Activated CD8-positive, alpha-beta memory T cell treated with anti-CD3 and anti-CD28 coated beads, Interleukin-2, amount 10 ng/mL, durations not matched to agents 7 days and 5 days (primary cell): ENCODE data around the gene CNOT9. TPM values are rescaled to one million over a fixed set of nuclear protein-coding genes. Genes with fewer than 3 reads are reported as not detected.
A peak's percentile ranks its signal among the peaks of the same experiment; 100 is the strongest.

Experiments
- ATAC-seq: fragments of 150-1000 bp; cut with Tn5 transposase; one replicate; pipeline ENCODE4 v1.10.0; 2021; ENCODE audit warnings: moderate library complexity
- CTCF ChIA-PET: fragments of 350-600 bp; sonication (Branson Sonifier 250); formaldehyde crosslinking; loops from one replicate; lab custom pipeline; 2021; ENCODE audit warnings: antibody characterized with exemption; lab: Charles Lee
- DNase-seq: peaks from one replicate; pipeline ENCODE4 v3.0.0-alpha.2; 2020
- H3K27ac Mint-ChIP-seq: one replicate; pipeline ENCODE4 v1.8.0; 2021; ENCODE audit warnings: mild to moderate bottlenecking, mixed read lengths
- H3K27me3 Mint-ChIP-seq: one replicate; pipeline ENCODE4 v1.8.0; 2021; ENCODE audit warnings: mixed read lengths
- H3K36me3 Mint-ChIP-seq: one replicate; pipeline ENCODE4 v1.8.0; 2021; ENCODE audit warnings: mild to moderate bottlenecking, mixed read lengths
- H3K4me1 Mint-ChIP-seq: one replicate; pipeline ENCODE4 v1.8.0; 2021; ENCODE audit warnings: mixed read lengths
- H3K4me3 Mint-ChIP-seq: one replicate; pipeline ENCODE4 v1.8.0; 2021; ENCODE audit warnings: mild to moderate bottlenecking, moderate library complexity, mixed read lengths
- H3K9me3 Mint-ChIP-seq: one replicate; pipeline ENCODE4 v1.8.0; 2022; ENCODE audit warnings: low read depth, mixed read lengths
- total RNA-seq, 2 experiments: library from RNA; stranded (reverse); gene quantifications; one replicate each; pipeline ENCODE4 v1.2.3, GENCODE V29; 2021

The CNOT9 gene
- total RNA-seq, 2 experiments from 2014 or later = 82.5 to 111 TPM

DNA sequence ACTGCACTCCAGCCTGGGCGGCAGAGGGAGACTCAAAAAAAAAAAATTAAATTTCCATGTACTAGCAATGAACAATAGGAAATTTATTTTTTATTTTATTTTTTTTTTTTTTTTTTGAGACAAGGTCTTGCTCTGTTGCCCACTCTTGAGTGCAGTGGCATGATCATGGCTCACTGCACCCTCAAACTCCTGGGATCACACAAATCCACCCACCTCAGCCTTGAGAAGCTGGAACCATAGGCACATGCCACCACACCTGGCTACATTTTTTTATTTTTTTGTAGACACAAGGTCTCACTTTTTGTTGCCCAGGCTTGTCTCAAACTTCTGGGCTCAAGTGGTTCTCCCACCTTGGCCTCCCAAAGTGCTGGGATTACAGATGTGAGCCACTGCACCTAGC, 16.9 kb downstream of the CNOT9 start:
- Mint-ChIP-seq H3K36me3 (peaks cover 61% of the 10 kb centered on the region), H3K9me3 (no peaks in the 10 kb centered on the region), H3K4me1 (peaks cover 22% of the 10 kb centered on the region), H3K4me3 (no peak overlapping the region), H3K27ac (no peak overlapping the region), H3K27me3 (no peaks in the 10 kb centered on the region)
- DNase-seq (no peak), ATAC-seq (no peak)
- CTCF ChIA-PET = no interaction called here

DNA sequence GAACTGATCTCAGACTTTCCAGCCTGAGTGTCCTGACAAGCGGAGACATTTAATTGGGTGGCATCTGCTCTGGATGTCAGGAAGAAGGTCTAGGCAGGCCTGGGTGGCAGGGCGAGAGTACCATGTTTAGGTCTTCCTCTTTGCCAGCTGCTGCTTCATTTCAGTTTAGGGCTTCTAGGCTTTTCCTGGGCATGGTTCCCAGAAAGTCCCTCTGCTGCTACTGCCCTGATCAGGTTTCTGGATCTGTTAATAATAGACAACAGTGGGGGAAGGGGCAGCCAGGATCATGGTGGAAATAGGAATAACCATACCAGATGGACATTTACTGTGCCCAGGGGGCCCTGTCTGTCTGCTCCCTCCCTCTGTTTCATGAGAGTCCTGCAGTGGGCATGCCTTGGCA, 36.8 kb downstream of the CNOT9 start:
- no peak for DNase-seq
- ATAC-seq = no peak
- Mint-ChIP-seq H3K9me3 (no peaks in the 10 kb centered on the region), H3K4me3 (no peak overlapping the region), H3K36me3 (no peaks in the 10 kb centered on the region), H3K27ac (no peak overlapping the region), H3K4me1 (no peaks in the 10 kb centered on the region), H3K27me3 (peaks cover 23% of the 10 kb centered on the region)
- CTCF ChIA-PET = no interaction called here

DNA sequence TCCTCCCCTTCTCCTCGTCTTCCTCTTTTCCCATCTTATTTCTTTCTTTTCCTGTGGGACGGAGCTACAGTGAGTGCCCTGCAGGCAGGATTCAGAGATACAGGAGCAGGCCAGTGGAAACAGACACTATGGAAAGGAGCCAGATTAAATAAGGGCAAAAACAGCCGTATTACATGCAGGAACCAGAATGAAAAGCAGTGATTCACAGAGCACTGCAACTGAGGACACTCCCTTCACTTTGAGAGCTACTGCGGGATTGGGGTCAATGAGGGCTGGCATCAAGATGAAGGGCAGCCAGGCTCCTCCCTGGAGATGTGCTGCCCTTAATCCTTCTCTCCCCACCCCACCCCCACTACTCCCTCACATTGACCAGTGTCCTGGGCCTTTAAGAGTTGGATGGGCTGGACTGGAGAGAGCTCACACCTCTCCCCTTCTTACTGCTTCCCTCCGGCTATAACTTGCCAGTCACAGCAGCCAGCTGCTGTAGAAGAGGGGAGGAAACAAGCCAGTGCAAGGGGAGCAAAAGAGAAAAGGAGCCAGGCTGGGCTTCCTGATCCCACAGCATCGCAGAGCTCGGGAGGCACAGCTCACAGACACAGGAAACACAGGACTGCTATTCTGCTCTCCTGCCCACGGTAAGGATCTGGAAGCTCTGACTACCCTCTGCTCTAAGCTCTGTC, 38.9 kb downstream of the CNOT9 start, which contains the start of gene PLCD4:
PLCD4 (plus strand) TSS at position 464 of the 680 bp plus-strand sequence. CDS start 7,841 bp downstream, outside the sequence.
- no peak within 1 kb of the TSS for H3K27ac Mint-ChIP-seq
- no peaks in the 10 kb centered on the region for H3K36me3 Mint-ChIP-seq
- ATAC-seq = no peak
- H3K9me3 Mint-ChIP-seq = no peaks in the 10 kb centered on the region
- no peaks in the 10 kb centered on the region for H3K4me1 Mint-ChIP-seq
- H3K27me3 Mint-ChIP-seq = peaks cover 32% of the 10 kb centered on the region
- CTCF ChIA-PET = interaction anchor here (1.4 to 1.6 kb wide), 2 partner anchors 37 to 41 kb away, joined by 3 to 4 read pairs; no protein-coding TSS in a partner anchor
- H3K4me3 Mint-ChIP-seq = no peak within 1 kb of the TSS
- no peak for DNase-seq

DNA sequence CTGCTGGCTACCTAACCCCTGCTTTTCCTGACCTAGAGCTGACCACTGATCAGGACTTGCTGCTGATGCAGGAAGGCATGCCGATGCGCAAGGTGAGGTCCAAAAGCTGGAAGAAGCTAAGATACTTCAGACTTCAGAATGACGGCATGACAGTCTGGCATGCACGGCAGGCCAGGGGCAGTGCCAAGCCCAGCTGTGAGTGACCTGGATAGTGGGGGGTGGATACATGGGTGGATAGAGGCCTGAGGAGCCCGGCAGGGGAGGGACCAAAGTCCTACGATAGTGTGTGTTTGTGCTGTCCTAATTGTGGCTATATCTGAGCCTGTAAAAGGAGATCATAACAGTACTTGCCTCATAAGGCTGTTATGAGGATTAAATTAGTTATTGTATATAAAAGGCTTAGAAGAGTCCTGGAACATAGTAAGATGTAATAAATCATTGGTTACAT, 47.3 kb downstream of the CNOT9 start:
- Mint-ChIP-seq H3K27me3 (peaks cover 11% of the 10 kb centered on the region), H3K4me3 (no peak overlapping the region), H3K36me3 (no peaks in the 10 kb centered on the region), H3K27ac (no peak overlapping the region), H3K9me3 (no peaks in the 10 kb centered on the region), H3K4me1 (no peaks in the 10 kb centered on the region)
- ATAC-seq (no peak), DNase-seq (no peak)
- CTCF ChIA-PET = interaction anchor here (1.3 kb wide), 1 partner anchor 231 kb away, joined by 5 read pairs; no protein-coding TSS in a partner anchor

DNA sequence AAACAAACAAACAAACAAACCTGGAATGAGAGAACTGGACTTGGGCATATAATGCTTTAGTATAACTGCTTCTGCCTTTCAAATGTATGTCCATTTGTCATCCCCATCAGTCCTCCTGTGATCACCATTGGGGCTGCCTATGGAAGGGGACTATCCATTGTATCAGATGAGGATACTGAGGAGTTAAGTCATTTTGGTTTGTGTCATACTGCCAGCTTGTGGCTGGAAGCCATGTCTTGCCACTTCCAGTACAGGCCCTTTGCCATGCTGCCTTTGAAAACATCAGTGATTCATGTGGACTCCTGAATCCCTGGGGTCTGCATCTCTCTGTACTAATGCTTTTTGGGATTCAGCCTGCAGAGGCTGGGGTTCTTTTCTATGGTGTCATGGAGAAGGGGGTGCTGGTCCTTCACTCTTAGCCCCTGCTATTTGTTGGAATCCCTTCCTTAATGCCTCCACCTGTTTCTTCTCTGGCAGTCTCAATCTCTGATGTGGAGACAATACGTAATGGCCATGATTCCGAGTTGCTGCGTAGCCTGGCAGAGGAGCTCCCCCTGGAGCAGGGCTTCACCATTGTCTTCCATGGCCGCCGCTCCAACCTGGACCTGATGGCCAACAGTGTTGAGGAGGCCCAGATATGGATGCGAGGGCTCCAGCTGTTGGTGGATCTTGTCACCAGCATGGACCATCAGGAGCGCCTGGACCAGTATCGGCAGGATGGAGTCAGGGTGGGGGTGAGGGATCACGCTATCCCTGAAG, 49.6 kb downstream of the CNOT9 start:
- H3K27ac Mint-ChIP-seq = no peak overlapping the region
- ATAC-seq (no peak), DNase-seq (no peak)
- H3K4me3 Mint-ChIP-seq = no peak overlapping the region
- H3K27me3 Mint-ChIP-seq = no peaks in the 10 kb centered on the region
- H3K36me3 Mint-ChIP-seq = no peaks in the 10 kb centered on the region
- H3K4me1 Mint-ChIP-seq = no peaks in the 10 kb centered on the region
- CTCF ChIA-PET = interaction anchor here (1.1 kb wide), 1 partner anchor 316 kb away, joined by 3 read pairs; no protein-coding TSS in a partner anchor
- H3K9me3 Mint-ChIP-seq = no peaks in the 10 kb centered on the region

DNA sequence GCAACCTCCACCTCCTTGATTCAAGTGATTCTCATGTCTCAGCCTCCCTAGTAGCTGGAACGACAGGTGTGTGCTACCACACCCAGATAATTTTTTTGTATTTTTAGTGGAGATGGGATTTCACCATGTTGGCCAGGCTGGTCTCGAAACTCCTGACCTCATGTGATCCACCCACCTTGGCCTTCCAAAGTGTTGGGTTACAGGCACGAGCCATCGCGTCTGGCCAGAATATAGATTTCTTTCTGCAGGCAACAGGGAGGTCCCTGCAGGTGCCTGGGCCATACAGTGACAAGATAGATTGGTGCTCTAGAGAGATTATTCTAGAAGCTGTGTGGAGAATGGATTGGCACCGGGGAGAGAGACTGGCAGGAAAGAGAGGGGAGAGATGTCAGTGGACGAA, 52.4 kb downstream of the CNOT9 start:
- no peak for ATAC-seq
- no peak for DNase-seq
- Mint-ChIP-seq H3K4me1 (no peaks in the 10 kb centered on the region), H3K9me3 (no peaks in the 10 kb centered on the region), H3K27ac (no peak overlapping the region), H3K36me3 (no peaks in the 10 kb centered on the region), H3K4me3 (no peak overlapping the region), H3K27me3 (no peaks in the 10 kb centered on the region)
- CTCF ChIA-PET = interaction anchor here (0.7 to 1.2 kb wide), 2 partner anchors 32 to 354 kb away, joined by 3 to 5 read pairs; no protein-coding TSS in a partner anchor

DNA sequence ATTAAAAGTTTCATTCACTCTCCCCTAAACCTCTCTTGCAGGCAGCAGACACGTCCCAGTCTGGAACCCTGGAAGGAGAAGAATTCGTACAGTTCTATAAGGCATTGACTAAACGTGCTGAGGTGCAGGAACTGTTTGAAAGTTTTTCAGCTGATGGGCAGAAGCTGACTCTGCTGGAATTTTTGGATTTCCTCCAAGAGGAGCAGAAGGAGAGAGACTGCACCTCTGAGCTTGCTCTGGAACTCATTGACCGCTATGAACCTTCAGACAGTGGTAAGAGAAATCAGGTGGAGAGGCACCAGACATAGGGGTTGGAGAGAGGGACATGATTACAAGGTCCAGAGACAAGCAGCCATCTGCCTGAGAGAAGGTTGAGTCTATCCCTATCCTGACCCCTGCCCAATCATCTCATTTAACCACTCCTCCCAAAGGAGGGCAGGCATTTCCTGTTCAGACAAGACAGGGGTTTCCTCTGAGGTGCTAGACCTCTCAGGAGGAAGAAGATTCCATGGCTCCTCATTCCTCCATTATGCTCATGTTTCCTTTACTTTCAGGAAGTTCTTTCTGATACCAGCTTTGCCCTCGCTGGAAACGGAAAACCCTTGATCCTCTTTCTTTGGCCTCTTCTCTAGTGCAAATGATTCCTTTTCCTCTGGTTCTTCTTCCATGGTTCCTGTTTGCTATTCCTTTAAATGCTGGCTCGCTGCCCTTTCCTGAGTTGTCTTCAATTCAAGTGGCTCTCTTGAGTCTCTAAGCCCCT, 54.1 kb downstream of the CNOT9 start:
- CTCF ChIA-PET = interaction anchor here (0.6 kb wide), 1 partner anchor 40 kb away, joined by 3 read pairs; no protein-coding TSS in a partner anchor
- H3K27ac Mint-ChIP-seq = no peak overlapping the region
- peaks cover 3% of the 10 kb centered on the region for H3K4me1 Mint-ChIP-seq
- no peaks in the 10 kb centered on the region for H3K27me3 Mint-ChIP-seq
- DNase-seq (no peak), ATAC-seq (no peak)
- no peak overlapping the region for H3K4me3 Mint-ChIP-seq
- no peaks in the 10 kb centered on the region for H3K36me3 Mint-ChIP-seq
- H3K9me3 Mint-ChIP-seq = no peaks in the 10 kb centered on the region

DNA sequence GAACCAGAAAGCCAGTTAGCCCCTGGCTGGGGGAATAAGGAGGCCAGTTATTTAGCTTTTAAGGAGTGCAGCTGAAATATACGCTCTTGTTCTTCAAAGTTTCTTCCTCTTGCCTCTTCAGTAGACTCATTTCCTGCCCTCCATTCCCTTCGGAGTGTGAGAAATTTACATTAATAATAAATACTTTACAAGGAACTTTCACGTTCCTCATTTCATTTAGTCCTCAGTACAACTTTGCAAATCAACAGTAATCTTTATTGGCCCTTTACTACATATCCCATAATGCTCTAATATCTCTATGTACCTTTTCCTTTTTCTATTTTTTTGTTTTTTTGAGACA, 54.7 kb downstream of the CNOT9 start:
- ATAC-seq (no peak), DNase-seq (no peak)
- H3K4me1 Mint-ChIP-seq = peaks cover 8% of the 10 kb centered on the region
- H3K36me3 Mint-ChIP-seq = no peaks in the 10 kb centered on the region
- no peak overlapping the region for H3K27ac Mint-ChIP-seq
- no peak overlapping the region for H3K4me3 Mint-ChIP-seq
- no peaks in the 10 kb centered on the region for H3K27me3 Mint-ChIP-seq
- no peaks in the 10 kb centered on the region for H3K9me3 Mint-ChIP-seq
- CTCF ChIA-PET = interaction anchor here (0.6 kb wide), 1 partner anchor 41 kb away, joined by 3 read pairs; no protein-coding TSS in a partner anchor

DNA sequence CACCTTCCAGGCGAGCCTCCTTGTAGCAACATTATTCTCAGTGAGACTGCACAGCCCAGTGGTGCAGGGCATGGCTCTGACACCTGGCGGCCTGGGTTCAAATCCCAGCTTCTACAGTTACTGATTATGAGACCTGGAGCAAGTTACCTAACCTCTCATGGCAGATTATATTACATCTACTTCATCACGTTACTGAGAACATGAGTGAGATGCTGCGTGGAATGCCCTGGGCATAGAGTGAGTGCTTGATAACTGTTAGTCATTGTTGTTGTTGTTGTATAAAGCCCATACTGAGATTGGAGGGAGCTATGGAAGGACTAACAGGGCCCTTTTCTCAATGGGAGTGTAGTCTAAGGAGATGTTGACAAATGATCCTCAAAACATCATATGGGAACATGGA, 57.7 kb downstream of the CNOT9 start:
- CTCF ChIA-PET = no interaction called here

DNA sequence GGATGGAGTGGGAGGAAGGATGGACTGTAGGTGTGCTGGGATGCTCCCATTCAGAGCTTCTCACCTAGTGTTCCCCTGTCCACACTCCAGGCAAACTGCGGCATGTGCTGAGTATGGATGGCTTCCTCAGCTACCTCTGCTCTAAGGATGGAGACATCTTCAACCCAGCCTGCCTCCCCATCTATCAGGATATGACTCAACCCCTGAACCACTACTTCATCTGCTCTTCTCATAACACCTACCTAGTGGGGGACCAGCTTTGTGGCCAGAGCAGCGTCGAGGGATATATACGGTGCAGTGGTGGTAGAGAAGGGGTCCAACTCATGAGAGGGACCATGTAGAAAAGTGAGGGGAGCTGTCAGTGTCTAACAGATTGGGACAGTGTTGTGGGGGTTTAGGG, 59.3 kb downstream of the CNOT9 start:
- no peak overlapping the region for H3K27ac Mint-ChIP-seq
- H3K36me3 Mint-ChIP-seq = no peaks in the 10 kb centered on the region
- no peak overlapping the region for H3K4me3 Mint-ChIP-seq
- CTCF ChIA-PET = interaction anchor here (0.7 to 1.3 kb wide), 2 partner anchors 32 to 219 kb away, joined by 3 to 4 read pairs; partner anchors contain the start of genes BCS1L and ZNF142
- DNase-seq (no peak), ATAC-seq (peak; percentile 79)
- H3K27me3 Mint-ChIP-seq = no peaks in the 10 kb centered on the region
- H3K9me3 Mint-ChIP-seq = no peaks in the 10 kb centered on the region
- H3K4me1 Mint-ChIP-seq = peaks cover 12% of the 10 kb centered on the region

More for the DNA sequence above, 57.7 kb downstream of the CNOT9 start:
- H3K4me1 Mint-ChIP-seq = peaks cover 12% of the 10 kb centered on the region
- DNase-seq (no peak), ATAC-seq (no peak)
- H3K27ac Mint-ChIP-seq = no peak overlapping the region
- no peaks in the 10 kb centered on the region for H3K36me3 Mint-ChIP-seq
- H3K4me3 Mint-ChIP-seq = no peak overlapping the region
- no peaks in the 10 kb centered on the region for H3K9me3 Mint-ChIP-seq
- no peaks in the 10 kb centered on the region for H3K27me3 Mint-ChIP-seq

DNA sequence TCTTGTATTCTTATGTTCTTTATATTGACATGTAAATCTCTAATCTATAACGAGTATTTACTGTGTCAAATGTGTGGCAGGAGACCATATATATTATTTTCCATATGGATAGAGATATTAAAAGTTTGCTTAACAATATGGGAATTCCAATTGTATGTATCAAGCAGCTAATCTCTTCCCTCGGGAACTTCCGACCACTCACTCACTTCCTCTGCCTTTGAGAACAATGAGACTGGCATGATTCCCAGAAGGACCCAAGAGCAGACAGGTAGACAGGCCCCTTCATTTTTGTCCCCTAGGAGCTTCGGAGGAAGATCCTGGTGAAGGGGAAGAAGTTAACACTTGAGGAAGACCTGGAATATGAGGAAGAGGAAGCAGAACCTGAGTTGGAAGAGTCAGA, 63.2 kb downstream of the CNOT9 start:
- CTCF ChIA-PET = interaction anchor here (0.7 kb wide), 1 partner anchor 56 kb away, joined by 3 read pairs; no protein-coding TSS in a partner anchor
- ATAC-seq = no peak
- no peak for DNase-seq
- H3K4me1 Mint-ChIP-seq = peaks cover 12% of the 10 kb centered on the region
- no peak overlapping the region for H3K27ac Mint-ChIP-seq
- H3K27me3 Mint-ChIP-seq = no peaks in the 10 kb centered on the region
- H3K36me3 Mint-ChIP-seq = peaks cover 14% of the 10 kb centered on the region
- no peaks in the 10 kb centered on the region for H3K9me3 Mint-ChIP-seq
- no peak overlapping the region for H3K4me3 Mint-ChIP-seq

DNA sequence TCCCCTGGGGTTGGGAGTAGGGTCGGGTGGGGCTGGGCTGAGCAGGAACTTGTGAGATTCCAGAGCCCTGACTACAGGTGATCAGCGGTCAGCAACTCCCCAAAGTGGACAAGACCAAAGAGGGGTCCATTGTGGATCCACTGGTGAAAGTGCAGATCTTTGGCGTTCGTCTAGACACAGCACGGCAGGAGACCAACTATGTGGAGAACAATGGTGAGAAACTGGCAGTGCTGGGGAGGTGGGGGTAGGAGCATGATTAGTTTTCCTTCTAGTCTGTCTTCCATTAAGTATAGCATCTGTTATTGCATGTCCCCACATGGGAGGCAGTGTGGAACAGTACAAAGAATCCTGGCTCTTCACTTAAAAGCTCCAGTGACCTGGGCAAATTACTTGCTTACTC, 67.1 kb downstream of the CNOT9 start:
- H3K4me3 Mint-ChIP-seq = no peak overlapping the region
- H3K36me3 Mint-ChIP-seq = peaks cover 44% of the 10 kb centered on the region
- H3K27ac Mint-ChIP-seq = no peak overlapping the region
- ATAC-seq (no peak), DNase-seq (no peak)
- H3K27me3 Mint-ChIP-seq = no peaks in the 10 kb centered on the region
- H3K9me3 Mint-ChIP-seq = no peaks in the 10 kb centered on the region
- CTCF ChIA-PET = no interaction called here
- no peaks in the 10 kb centered on the region for H3K4me1 Mint-ChIP-seq

DNA sequence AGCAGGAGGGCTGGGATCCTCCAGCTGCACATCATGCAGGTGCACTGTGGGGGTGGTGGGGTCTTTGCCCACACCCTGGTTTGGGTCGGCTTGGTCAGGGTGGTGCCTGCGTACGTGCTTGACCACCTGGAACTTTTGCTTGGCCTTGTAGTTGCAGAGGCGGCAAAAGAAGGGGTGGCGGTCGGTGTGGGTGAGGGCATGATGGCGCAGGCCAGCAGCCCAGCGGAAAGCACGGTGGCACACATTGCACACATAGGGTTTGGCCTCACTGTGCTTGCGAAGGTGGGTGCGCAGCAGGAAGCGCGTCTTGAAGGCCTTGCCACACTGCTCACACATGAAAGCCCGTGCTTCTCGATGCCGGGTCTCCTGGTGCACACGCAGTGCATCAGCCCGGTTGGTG, 69.7 kb downstream of the CNOT9 start:
- Mint-ChIP-seq H3K27ac (no peak overlapping the region), H3K4me3 (no peak overlapping the region), H3K27me3 (no peaks in the 10 kb centered on the region), H3K4me1 (no peaks in the 10 kb centered on the region), H3K36me3 (peaks cover 45% of the 10 kb centered on the region), H3K9me3 (no peaks in the 10 kb centered on the region)
- CTCF ChIA-PET = interaction anchor here (1.3 kb wide), 1 partner anchor 12 kb away, joined by 3 read pairs; no protein-coding TSS in a partner anchor
- ATAC-seq = no peak
- no peak for DNase-seq
